ENCODE results near the gene YIPF6. TPM values are rescaled to one million over a fixed set of nuclear protein-coding genes. Genes with fewer than 3 reads are reported as not detected.
"Not testable (repeated sequence)": the region's sequence is repeated elsewhere in the genome, so short reads cannot be mapped to it uniquely, and the experiment has no call there.

YIPF6 gene, protein sequence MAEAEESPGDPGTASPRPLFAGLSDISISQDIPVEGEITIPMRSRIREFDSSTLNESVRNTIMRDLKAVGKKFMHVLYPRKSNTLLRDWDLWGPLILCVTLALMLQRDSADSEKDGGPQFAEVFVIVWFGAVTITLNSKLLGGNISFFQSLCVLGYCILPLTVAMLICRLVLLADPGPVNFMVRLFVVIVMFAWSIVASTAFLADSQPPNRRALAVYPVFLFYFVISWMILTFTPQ
- polyA plus RNA-seq, result 10 to 100 TPM in 1 of 3 donors, 1 to 10 TPM in 2; 8.7 to 16.1 (median 9.1) TPM

DNA sequence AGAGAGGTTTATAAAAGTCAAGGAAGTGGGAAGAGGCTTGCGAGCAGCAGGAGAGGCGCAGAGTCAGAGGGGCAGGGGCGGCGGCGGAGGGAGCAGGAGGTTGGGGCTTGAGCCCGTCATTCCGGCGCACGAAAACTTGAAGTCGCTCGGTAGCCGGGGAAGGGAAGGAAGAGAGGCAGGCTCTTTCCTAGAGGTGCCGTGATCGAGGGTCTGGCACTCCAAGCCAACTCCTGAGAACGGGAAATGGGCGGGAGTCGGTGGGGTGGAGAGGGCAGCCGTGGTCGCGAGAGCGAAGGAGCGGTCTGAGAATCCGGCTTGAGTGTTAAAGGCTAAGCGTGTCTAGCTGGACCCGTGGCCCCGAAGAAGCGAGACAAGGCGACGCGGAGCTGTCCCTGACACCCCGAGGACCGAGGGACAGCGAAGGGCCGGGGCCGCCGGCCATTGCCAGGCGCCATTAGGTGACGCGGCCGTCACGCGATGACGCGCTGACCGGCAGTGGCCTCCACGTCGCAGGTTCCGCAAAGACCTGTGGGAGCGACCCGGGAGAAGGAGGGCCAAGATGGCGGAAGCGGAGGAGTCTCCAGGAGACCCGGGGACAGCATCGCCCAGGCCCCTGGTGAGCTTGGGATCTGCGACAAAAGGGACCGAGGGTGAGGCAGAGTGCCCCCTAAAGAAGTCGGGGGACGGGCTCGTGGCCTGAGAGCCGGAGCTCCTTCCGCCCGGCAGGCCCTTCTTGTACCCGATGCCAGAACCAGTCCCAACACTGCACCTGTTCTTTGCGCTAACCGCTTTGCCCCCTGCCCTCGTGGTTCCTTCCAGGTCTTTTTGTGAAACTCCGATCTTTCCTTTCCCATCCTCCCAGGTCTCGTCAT is at the start of gene YIPF6:
YIPF6 (plus strand) TSS at position 544 of the 872 bp plus-strand sequence; CDS start at position 560, 16 bp downstream.
- peak within 1 kb of the TSS; percentile 2 for H3K27ac ChIP-seq (ENCODE audit: low read depth, low read length)
- 0 to 39% (median 1%) methylated on average over 36 to 68 of the region's 68 CpGs for WGBS, 3 donors

DNA sequence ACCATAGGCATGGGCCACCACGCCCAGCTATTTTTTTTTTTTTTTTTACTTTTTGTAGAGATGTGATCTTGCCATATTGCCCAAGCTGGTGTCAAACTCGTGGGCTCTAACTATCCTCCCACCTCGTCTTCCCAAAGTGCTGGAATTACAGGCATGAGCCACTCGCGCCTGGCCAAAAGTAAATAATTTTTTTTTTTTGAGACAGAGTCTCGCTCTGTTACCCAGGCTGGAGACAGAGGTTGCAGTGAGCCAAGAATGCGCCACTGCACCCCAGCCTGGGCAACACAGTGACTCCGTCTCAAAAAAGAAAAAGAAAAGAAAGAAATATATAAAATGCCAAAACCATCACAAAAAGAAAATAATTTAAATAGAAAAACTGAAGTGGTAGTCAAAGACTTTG is 47.1 kb upstream of the YIPF6 start:
- 34 to 75% (median 74%) methylated on average over 7 to 8 of the region's 8 CpGs for WGBS, 3 donors
- no peak overlapping the region for H3K27ac ChIP-seq (ENCODE audit: low read depth, low read length)

DNA sequence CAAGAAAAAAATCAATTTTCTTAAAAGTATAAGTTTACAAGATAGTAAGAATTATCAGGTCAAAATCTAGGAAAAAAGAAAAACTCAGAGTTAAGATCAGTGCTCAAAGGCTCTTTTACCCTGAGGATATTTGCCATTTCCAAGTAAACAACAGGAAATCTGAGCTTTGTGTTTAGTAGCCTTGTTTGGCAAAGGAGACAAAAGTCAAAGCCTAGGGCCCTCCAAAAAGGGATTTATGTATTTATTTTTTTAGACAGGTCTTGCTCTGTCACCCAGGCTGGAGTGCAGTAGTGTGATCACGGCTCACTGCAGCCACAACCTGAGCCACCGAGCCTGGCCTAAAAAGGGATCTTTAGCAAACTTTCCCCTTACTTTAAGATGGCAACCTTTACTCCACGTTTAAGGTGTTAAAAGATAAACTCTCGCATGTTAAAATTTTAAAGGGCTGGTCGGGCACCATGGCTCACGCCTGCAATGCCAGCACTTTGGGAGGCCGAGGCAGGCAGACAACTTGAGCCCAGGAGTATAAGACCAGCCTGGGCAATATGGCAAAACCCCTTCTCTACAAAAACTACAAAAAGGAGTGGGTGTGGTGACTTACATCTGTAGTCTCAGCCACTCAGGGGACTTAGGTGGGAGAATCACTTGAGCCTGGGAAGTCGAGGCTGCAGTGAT is 44.2 kb upstream of the YIPF6 start:
- H3K27ac ChIP-seq (ENCODE audit: low read depth, low read length), result no peak overlapping the region
- 78 to 89% (median 80%) methylated on average over 8 of the region's 8 CpGs for WGBS, 3 donors

DNA sequence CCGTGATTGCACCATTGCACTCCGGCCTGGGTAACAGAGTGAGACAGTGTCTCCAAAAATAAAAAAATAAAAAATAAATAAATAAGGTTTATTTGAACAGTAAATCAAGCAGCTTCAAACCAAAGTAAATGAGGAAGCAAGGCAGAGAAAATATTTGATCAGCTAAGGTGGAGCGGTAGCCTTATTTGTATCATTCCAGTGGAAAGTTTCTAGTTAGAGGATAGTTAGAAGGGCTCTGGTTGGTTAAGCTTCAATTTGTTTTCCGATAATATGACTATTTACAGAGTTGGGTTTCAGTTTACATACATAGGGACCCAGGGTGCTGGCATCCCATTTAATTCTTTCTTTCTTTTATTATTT is 43.7 kb upstream of the YIPF6 start:
- 85 to 92% (median 87%) methylated on average over 4 of the region's 4 CpGs for WGBS, 3 donors
- no peak overlapping the region for H3K27ac ChIP-seq (ENCODE audit: low read depth, low read length)

DNA sequence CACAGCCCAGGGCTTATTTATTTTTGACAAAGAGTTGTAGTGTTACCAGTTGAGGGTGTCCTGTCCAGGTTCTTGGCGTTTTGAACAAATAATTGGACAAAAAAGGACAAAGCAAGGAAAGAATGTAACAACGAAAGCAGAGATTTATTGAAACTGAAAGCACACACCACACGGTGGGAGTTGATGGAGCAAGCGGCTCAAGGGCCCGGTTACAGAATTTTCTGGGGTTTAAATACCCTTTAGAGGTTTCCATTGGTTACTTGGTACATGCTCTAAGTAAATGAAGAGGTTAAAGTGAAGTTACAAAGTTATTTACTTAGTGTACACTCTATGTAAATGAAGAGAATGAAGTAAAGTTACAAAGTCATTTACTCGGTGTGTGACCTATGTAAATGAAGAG is 37.8 kb upstream of the YIPF6 start:
- 40 to 55% (median 44%) methylated on average over 6 of the region's 6 CpGs for WGBS, 3 donors
- no peak overlapping the region for H3K27ac ChIP-seq (ENCODE audit: low read depth, low read length)

DNA sequence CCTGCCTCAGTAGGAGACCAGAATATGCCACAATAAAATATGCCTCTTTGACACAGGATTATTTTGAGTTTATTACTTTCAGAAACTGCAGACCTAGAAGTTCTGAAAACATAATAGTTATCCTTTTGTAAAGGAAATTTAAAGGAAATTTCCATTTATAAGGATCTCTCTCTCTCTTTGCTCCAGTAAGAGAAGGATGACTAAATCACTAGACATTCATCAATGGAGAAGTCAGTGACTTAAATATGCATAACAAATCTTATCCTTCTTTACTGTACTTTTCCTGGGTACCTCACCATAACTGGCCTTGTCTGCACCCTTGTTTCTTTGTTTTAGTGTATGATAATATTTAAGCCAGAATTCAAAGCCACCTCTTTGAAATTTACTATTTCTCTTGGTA is 37.3 kb upstream of the YIPF6 start:
- no peak overlapping the region for H3K27ac ChIP-seq (ENCODE audit: low read depth, low read length)

DNA sequence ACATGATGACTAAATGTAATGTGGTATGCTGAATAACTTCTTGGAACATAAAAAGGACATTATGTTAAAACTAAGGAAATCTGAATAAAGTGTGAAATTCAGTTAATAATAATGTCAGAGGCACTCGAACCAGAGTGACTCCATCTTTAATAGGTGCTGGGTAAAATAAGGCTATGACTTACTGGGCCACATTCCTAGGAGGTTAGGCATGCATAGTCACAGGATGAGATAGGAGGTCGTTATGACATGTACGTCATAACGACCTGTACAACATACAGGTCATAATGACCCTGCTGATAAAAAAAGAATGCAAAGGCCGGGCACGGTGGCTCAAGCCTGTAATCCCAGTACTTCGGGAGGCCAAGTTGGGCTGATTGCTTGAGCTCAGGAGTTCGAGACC is 36.7 kb upstream of the YIPF6 start:
- 65 to 77% (median 72%) methylated on average over 8 of the region's 8 CpGs for WGBS, 3 donors
- no peak overlapping the region for H3K27ac ChIP-seq (ENCODE audit: low read depth, low read length)

DNA sequence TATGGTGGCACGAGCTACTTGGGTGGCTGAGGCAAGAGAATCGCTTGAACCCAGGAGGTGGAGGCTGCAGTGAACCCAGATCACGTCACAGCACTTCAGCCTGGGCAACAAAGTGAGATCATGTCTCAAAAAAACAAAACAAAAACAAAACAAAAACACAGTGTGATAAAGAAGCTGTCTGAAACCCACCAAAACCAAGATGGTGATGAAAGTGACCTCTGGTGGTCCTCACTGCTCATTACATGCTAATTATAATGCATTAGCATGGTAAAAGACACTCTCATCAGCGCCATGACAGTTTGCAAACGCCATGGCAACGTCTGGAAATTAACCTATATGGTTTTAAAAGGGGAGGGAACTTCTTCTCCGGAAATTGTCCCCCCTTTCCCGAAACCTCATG is 36.2 kb upstream of the YIPF6 start:
- WGBS, 3 donors, result 18 to 27% (median 22%) methylated on average over 8 of the region's 8 CpGs
- no peak overlapping the region for H3K27ac ChIP-seq (ENCODE audit: low read depth, low read length)

DNA sequence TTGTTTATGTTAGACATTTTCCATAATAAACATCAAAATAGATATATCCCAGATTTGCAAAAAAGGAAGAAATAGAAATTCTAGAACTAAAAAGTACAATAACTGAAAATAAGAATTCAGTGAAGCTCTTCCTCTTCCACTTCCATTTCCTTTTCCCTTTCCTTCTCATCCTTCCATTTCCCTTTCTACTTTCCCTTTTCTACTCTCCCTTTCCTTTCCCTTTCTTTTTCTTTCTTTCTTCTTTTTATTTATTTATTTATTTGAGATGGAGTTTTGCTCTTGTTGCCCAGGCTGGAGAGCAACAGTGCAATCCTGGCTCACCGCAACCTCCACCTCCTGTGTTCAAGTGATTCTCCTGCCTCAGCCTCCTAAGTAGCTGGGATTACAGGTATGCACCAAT is 35.0 kb upstream of the YIPF6 start:
- 95 to 100% (median 100%) methylated on average over 1 of the region's 1 CpG for WGBS, 3 donors
- H3K27ac ChIP-seq (ENCODE audit: low read depth, low read length), result no peak overlapping the region

DNA sequence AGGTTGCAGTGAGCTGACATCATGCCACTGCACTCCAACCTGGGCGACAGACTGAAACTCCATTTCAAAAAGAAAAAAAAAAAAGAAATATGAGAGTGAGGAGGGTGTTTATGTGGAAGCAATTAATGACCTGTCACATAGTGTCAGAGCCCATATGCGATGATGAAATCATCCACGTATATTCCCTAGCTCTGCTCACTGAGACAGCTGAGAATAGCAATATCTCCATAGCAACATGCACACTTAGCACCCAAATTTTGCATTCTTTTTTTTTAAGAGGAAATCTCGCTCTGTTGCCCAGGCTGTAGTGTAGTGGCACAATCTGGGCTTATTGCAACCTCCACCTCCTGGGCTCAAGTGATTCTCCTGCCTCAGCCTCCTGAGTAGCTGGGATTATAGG is 34.1 kb upstream of the YIPF6 start:
- WGBS, 3 donors, result 66 to 87% (median 75%) methylated on average over 4 of the region's 4 CpGs
- no peak overlapping the region for H3K27ac ChIP-seq (ENCODE audit: low read depth, low read length)

DNA sequence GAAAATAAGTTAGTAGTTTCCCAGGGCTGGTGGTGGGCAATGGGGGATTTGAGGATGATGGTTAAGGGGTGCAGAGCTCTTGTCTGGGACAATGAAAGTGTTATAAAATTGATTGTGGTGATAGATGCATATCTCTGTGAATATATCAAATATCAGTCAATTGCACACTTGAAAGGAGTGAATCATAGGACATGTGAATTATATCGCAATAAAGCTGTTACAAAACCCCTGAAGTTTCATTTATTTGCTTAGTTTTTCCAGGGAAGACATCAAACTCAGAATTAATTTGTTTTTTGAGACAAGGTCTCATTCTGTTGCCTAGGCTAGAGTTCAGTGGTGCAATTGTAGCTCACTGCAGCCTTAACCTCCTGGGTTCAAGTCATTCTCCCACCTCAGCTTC is 17.9 kb upstream of the YIPF6 start:
- H3K27ac ChIP-seq (ENCODE audit: low read depth, low read length), result no peak overlapping the region
- 88 to 100% (median 89%) methylated on average over 1 of the region's 1 CpG for WGBS, 3 donors

DNA sequence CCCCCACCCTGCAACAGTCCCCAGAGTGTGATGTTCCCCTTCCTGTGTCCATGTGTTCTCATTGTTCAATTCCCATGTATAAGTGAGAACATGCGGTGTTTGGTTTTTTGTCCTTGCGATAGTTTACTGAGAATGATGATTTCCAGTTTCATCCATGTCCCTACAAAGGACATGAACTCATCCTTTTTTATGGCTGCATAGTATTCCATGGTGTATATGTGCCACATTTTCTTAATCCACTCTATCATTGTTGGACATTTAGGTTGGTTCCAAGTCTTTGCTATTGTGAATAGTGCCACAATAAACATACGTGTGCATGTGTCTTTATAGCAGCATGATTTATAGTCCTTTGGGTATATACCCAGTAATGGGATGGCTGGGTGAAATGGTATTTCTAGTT is 12.7 kb upstream of the YIPF6 start:
- H3K27ac ChIP-seq (ENCODE audit: low read depth, low read length), result not testable (repeated sequence)
- WGBS, 3 donors, result 92 to 100% (median 94%) methylated on average over 2 of the region's 3 CpGs

DNA sequence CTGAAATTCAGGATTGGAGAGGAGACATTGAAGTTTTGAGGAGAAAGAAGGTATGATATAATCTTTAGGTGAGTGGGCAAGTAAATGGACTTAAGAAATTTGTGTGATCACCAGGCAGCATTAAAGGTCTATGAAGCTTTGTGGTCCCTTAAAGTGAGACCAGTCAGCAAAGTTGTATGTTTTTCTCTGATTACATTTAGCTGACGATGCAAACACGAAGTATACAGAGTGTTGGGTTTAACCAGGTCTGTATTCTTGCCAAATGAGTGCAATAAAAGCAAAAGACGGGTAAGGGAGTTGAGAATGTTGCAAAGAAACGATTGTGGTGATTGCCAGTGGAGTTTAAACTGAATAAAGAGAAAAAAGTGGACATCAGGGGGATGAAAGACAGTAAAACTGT is 11.6 kb upstream of the YIPF6 start:
- WGBS, 3 donors, result 40 to 77% (median 54%) methylated on average over 4 of the region's 4 CpGs

DNA sequence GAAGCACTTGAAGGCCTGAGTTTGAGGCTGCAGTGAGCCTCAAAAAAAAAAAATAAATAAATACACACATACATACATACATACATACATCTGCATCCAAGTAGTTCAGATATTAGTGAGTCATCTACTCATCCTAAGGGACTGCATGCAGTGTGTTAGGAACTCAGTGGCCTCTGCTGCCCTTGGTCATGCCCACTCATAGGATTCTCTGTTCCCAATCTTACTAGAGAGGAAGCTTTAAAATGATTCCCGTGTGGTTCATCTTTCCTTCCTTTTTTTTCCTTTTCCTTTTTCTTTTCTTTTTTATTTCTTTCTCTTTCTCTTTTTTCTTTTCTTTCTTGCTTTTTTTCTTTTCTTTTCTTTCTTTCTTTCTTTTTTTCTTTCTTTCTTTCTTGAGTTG is 10.9 kb upstream of the YIPF6 start:
- 66 to 90% (median 67%) methylated on average over 1 of the region's 1 CpG for WGBS, 3 donors
- H3K27ac ChIP-seq (ENCODE audit: low read depth, low read length), result no peak overlapping the region

More for the DNA sequence above, 11.6 kb upstream of the YIPF6 start:
- no peak overlapping the region for H3K27ac ChIP-seq (ENCODE audit: low read depth, low read length)

DNA sequence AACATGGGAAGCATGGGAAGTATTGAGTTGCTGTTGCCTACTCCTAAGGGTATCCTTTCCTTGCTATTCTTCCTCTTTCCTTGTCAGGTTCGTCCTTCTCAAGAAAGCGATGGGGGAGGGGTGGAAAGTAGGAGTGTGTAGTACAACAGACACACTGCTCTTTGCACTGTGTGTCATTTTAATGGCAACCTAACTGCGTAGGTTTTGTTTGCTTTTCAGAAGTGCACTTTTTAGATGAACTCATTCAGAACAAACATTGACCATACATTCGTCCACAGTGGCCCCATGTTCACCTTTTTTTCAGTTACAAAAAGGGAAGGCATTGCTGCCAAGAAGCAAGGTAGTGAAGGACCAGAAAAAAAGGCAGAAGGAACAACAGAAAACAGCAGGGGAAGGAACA is 10.2 kb upstream of the YIPF6 start:
- no peak overlapping the region for H3K27ac ChIP-seq (ENCODE audit: low read depth, low read length)
- WGBS, 3 donors, result 25 to 59% (median 52%) methylated on average over 4 of the region's 4 CpGs

DNA sequence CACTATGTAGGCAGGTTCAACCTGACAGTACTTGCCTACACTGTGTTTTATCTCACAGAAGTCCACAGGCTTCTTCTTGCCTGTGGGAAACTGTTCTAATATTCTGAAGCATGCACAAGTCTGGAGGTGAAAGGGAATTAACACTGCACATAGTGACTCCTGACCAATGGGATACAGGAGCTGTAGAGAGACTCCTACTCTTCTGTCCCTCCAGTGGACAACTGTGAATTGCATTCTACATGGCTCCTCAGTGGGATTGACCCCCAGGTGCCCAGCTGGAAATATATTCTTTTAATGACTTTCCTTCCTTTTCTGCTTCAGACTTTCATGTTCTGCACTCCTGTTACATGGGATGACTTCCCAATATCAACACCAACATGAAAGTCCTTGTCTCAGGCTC is 8.2 kb upstream of the YIPF6 start:
- H3K27ac ChIP-seq (ENCODE audit: low read depth, low read length), result no peak overlapping the region

DNA sequence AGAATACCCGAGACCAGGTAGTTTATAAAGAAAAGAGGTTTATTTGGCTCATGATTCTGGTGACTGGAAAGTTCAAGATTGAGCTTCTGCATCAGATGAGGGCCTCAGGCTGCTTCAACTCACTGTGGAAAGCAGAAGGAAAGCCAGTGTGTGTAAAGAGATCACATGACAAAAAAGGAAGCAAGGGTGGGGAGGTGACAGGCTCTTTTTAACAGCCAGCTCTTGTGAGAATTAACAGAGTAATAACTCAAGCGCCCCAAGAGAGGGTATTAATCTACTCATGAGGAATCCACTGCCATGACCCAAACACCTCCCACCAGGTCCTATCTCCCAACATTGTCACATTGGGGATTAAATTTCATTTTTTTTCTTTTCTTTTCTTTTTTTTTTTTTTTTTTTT is 6.3 kb upstream of the YIPF6 start:
- 76 to 79% (median 78%) methylated on average over 2 of the region's 2 CpGs for WGBS, 3 donors

DNA sequence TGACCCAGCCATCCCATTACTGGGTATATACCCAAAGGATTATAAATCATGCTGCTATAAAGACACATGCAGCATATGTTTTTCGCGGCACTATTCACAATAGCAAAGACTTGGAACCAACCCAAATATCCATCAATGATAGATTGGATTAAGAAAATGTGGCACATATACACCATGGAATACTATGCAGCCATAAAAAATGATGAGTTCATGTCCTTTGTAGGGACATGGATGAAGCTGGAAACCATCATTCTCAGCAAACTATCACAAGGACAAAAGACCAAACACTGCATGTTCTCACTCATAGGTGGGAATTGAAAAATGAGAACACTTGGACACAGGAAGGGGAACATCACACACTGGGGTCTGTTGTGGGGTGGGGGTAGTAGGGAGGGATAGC is 5.1 kb upstream of the YIPF6 start:
- not testable (repeated sequence) for H3K27ac ChIP-seq (ENCODE audit: low read depth, low read length)
- WGBS, 3 donors, result 98 to 100% (median 100%) methylated on average over 2 of the region's 2 CpGs

More for the DNA sequence above, 6.3 kb upstream of the YIPF6 start:
- no peak overlapping the region for H3K27ac ChIP-seq (ENCODE audit: low read depth, low read length)

DNA sequence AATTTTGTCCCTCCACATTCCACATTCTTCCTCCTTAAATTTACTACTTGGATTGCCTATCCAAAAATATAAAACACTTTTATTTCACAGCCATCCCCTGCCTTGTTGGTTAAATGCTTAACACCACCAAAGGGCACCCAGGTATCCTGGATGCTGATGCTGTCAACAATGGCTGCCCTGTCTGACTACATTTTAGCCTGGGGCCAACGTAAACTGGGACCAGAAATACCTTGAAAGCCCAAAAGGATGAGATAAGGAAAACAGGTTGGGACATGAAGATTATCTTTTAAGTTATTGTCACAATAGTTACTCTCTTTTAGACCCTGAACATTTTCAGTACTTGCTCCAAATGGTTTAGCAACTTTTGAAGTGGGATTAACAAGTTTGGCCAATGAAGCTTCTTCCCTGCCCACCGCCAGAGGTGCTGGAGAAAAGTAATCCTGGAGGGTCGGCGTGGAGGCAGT is 775 bp upstream of the YIPF6 start:
- WGBS, 3 donors, result 0 to 15% (median 2%) methylated on average over 4 of the region's 4 CpGs
- H3K27ac ChIP-seq (ENCODE audit: low read depth, low read length), result peak overlapping the region; percentile 2
